HEK293 (cell line): ENCODE measurements around the gene PDE4D.

ENCODE experiments used
- KLF1 ChIP-seq: fragments of 450-650 bp; formaldehyde crosslinking; IDR thresholded peaks from 2 replicates; pipeline ENCODE4 v1.5.1; 2016; ENCODE audit warnings: missing biosample characterization, missing genetic modification characterization
- OSR2 ChIP-seq: fragments of 450-650 bp; formaldehyde crosslinking; IDR thresholded peaks from 2 replicates; pipeline ENCODE4 v1.5.1; 2016; ENCODE audit warnings: missing biosample characterization, missing genetic modification characterization
- SP3 ChIP-seq: fragments of 450-650 bp; formaldehyde crosslinking; IDR thresholded peaks from 2 replicates; pipeline ENCODE4 v1.5.1; 2016; ENCODE audit warnings: missing biosample characterization, missing genetic modification characterization
- ZBTB7A ChIP-seq: fragments of 450-650 bp; formaldehyde crosslinking; IDR thresholded peaks from 2 replicates; pipeline ENCODE4 v1.5.1; 2016; ENCODE audit warnings: low read depth, missing biosample characterization, missing genetic modification characterization
- ZFHX2 ChIP-seq: fragments of 450-650 bp; formaldehyde crosslinking; conservative IDR thresholded peaks from 2 replicates; pipeline ENCODE4 v1.5.1; 2016; ENCODE audit warnings: missing biosample characterization, missing genetic modification characterization
- ZNF114 ChIP-seq: fragments of 450-650 bp; formaldehyde crosslinking; IDR thresholded peaks from 2 replicates; pipeline ENCODE4 v1.5.0; 2017; ENCODE audit warnings: missing biosample characterization, missing genetic modification characterization
- ZNF157 ChIP-seq: fragments of 450-650 bp; formaldehyde crosslinking; IDR thresholded peaks from 2 replicates; pipeline ENCODE4 v1.5.1; 2016; ENCODE audit warnings: missing biosample characterization, missing genetic modification characterization
- ZNF175 ChIP-seq: fragments of 450-650 bp; formaldehyde crosslinking; IDR thresholded peaks from 2 replicates; pipeline ENCODE4 v1.5.1; 2016; ENCODE audit warnings: missing biosample characterization, missing genetic modification characterization
- ZNF184 ChIP-seq: fragments of 450-650 bp; IDR thresholded peaks from 2 replicates; pipeline ENCODE4 v1.5.1; 2018; ENCODE audit warnings: missing biosample characterization, mild to moderate bottlenecking, missing genetic modification characterization
- ZNF2 ChIP-seq: fragments of 450-650 bp; formaldehyde crosslinking; IDR thresholded peaks from 2 replicates; pipeline ENCODE4 v1.5.1; 2016; ENCODE audit warnings: missing biosample characterization, missing genetic modification characterization
- ZNF202 ChIP-seq: fragments of 450-650 bp; formaldehyde crosslinking; IDR thresholded peaks from 2 replicates; pipeline ENCODE4 v1.5.1; 2016; ENCODE audit warnings: missing biosample characterization, missing genetic modification characterization, borderline replicate concordance
- ZNF24 ChIP-seq: fragments of 450-650 bp; formaldehyde crosslinking; IDR thresholded peaks from 2 replicates; pipeline ENCODE4 v1.5.1; 2016; ENCODE audit warnings: missing biosample characterization, missing genetic modification characterization
- ZNF292 ChIP-seq: fragments of 450-650 bp; formaldehyde crosslinking; IDR thresholded peaks from 2 replicates; pipeline ENCODE4 v1.5.1; 2016; ENCODE audit warnings: low read depth, missing biosample characterization, missing genetic modification characterization, borderline replicate concordance
- ZNF350 ChIP-seq: fragments of 450-650 bp; formaldehyde crosslinking; IDR thresholded peaks from 2 replicates; pipeline ENCODE4 v1.5.0; 2017; ENCODE audit warnings: missing biosample characterization, mild to moderate bottlenecking, missing genetic modification characterization
- ZNF366 ChIP-seq: fragments of 450-650 bp; formaldehyde crosslinking; conservative IDR thresholded peaks from 2 replicates; pipeline ENCODE4 v1.5.1; 2016; ENCODE audit warnings: missing biosample characterization, missing genetic modification characterization
- ZNF394 ChIP-seq: fragments of 450-650 bp; formaldehyde crosslinking; IDR thresholded peaks from 2 replicates; pipeline ENCODE4 v1.5.1; 2016; ENCODE audit warnings: missing biosample characterization, missing genetic modification characterization, mild to moderate bottlenecking, moderate library complexity, borderline replicate concordance
- ZNF501 ChIP-seq: fragments of 450-650 bp; formaldehyde crosslinking; IDR thresholded peaks from 2 replicates; pipeline ENCODE4 v1.5.1; 2016; ENCODE audit warnings: missing biosample characterization, missing genetic modification characterization
- ZNF514 ChIP-seq: fragments of 450-650 bp; formaldehyde crosslinking; IDR thresholded peaks from 2 replicates; pipeline ENCODE4 v1.5.1; 2016; ENCODE audit warnings: missing biosample characterization, missing genetic modification characterization
- ZNF623 ChIP-seq: fragments of 450-650 bp; formaldehyde crosslinking; IDR thresholded peaks from 2 replicates; pipeline ENCODE4 v1.5.1; 2016; ENCODE audit warnings: missing biosample characterization, missing genetic modification characterization
- ZNF664 ChIP-seq: fragments of 450-650 bp; formaldehyde crosslinking; IDR thresholded peaks from 2 replicates; pipeline ENCODE4 v1.5.1; 2016; ENCODE audit warnings: missing biosample characterization, missing genetic modification characterization
- ZNF792 ChIP-seq: fragments of 450-650 bp; formaldehyde crosslinking; IDR thresholded peaks from 2 replicates; pipeline ENCODE4 v1.5.1; 2016; ENCODE audit warnings: missing biosample characterization, missing genetic modification characterization
- ZSCAN16 ChIP-seq: fragments of 450-650 bp; formaldehyde crosslinking; IDR thresholded peaks from 2 replicates; pipeline ENCODE4 v1.5.1; 2016; ENCODE audit warnings: missing biosample characterization, missing genetic modification characterization
- ZSCAN23 ChIP-seq: fragments of 450-650 bp; formaldehyde crosslinking; IDR thresholded peaks from 2 replicates; pipeline ENCODE4 v1.5.1; 2016; ENCODE audit warnings: missing biosample characterization, missing genetic modification characterization
- TF ChIP-seq, protein P1 (sequence below): fragments of 450-650 bp; formaldehyde crosslinking; IDR thresholded peaks from 2 replicates; pipeline ENCODE4 v1.5.1; 2016; ENCODE audit warnings: missing biosample characterization, missing genetic modification characterization, borderline replicate concordance
- TF ChIP-seq, protein P2 (sequence below): fragments of 450-650 bp; formaldehyde crosslinking; IDR thresholded peaks from 2 replicates; pipeline ENCODE4 v1.5.1; 2016; ENCODE audit warnings: missing biosample characterization, missing genetic modification characterization
- TF ChIP-seq, protein P3 (sequence below): sonication (generic); formaldehyde crosslinking; IDR thresholded peaks from 2 replicates; pipeline ENCODE4 v1.8.1; 2022; ENCODE audit warnings: mild to moderate bottlenecking, moderate library complexity, missing genetic modification reagents
- TF ChIP-seq, protein P4 (sequence below): fragments of 450-650 bp; formaldehyde crosslinking; IDR thresholded peaks from 2 replicates; pipeline ENCODE4 v1.5.1; 2017; ENCODE audit warnings: missing biosample characterization, missing genetic modification characterization
- TF ChIP-seq, protein P5 (sequence below): fragments of 450-650 bp; formaldehyde crosslinking; IDR thresholded peaks from 2 replicates; pipeline ENCODE4 v1.5.1; 2016; ENCODE audit warnings: missing biosample characterization, missing genetic modification characterization

Gene PDE4D

DNA sequence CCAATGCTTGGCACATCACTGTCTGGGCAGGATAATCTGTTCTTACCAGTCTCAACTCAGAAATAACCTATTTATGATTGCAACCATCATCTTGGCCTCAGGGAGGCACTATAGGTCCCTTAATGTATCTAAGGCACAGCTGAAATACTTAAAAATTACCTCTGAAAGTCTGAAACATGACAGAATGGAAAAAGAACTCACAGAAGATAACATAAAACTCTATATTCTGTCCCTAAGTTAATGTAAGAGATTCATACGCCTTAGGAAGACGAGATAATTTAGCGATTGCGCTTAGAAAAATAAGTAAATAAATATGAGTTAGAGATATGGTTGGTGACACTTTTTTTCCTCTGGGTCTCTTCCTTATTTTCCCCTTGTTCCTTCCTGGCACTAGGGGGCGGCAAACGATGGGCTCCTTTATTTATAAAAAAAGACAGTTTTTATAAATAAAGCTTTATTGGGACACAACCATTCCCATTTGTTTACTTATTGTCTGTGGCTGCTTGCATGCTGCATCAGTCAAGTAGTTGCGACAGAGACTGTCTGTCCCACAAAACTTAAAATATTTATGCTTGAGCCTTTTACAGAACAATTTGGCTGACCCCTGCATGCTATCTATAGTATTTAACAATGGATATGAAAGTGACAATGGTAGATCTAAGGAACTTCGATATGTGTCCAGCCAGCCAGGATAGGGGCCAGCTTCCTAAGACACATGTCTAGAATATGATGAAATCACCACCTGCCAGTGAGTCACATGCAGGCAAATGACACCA is 79.6 kb downstream of the PDE4D start (continued):
- TF ChIP-seq ZNF623 (tag by site-specific recombination) = 0 out of 2 replicates have a peak, but pooled peaks have one; percentile 9
- no peak for TF ChIP-seq KLF1 (tag by site-specific recombination)
- no peak for TF ChIP-seq ZNF514
- TF ChIP-seq ZSCAN16 (tag by site-specific recombination) = no peak
- TF ChIP-seq, protein P1, sequence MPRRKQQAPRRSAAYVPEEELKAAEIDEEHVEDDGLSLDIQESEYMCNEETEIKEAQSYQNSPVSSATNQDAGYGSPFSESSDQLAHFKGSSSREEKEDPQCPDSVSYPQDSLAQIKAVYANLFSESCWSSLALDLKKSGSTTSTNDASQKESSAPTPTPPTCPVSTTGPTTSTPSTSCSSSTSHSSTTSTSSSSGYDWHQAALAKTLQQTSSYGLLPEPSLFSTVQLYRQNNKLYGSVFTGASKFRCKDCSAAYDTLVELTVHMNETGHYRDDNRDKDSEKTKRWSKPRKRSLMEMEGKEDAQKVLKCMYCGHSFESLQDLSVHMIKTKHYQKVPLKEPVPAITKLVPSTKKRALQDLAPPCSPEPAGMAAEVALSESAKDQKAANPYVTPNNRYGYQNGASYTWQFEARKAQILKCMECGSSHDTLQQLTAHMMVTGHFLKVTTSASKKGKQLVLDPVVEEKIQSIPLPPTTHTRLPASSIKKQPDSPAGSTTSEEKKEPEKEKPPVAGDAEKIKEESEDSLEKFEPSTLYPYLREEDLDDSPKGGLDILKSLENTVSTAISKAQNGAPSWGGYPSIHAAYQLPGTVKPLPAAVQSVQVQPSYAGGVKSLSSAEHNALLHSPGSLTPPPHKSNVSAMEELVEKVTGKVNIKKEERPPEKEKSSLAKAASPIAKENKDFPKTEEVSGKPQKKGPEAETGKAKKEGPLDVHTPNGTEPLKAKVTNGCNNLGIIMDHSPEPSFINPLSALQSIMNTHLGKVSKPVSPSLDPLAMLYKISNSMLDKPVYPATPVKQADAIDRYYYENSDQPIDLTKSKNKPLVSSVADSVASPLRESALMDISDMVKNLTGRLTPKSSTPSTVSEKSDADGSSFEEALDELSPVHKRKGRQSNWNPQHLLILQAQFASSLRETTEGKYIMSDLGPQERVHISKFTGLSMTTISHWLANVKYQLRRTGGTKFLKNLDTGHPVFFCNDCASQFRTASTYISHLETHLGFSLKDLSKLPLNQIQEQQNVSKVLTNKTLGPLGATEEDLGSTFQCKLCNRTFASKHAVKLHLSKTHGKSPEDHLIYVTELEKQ (tag by site-specific recombination) = no peak
- TF ChIP-seq, protein P2, sequence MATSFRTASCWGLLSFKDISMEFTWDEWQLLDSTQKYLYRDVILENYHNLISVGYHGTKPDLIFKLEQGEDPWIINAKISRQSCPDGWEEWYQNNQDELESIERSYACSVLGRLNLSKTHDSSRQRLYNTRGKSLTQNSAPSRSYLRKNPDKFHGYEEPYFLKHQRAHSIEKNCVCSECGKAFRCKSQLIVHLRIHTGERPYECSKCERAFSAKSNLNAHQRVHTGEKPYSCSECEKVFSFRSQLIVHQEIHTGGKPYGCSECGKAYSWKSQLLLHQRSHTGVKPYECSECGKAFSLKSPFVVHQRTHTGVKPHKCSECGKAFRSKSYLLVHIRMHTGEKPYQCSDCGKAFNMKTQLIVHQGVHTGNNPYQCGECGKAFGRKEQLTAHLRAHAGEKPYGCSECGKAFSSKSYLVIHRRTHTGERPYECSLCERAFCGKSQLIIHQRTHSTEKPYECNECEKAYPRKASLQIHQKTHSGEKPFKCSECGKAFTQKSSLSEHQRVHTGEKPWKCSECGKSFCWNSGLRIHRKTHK = no peak
- TF ChIP-seq ZNF157 (tag by site-specific recombination) = no peak
- TF ChIP-seq SP3 (tag by site-specific recombination) = 0 out of 2 replicates have a peak, but pooled peaks have one; percentile 15
- TF ChIP-seq ZSCAN23 (tag by site-specific recombination) = no peak
- no peak; the same call in 1 of the 2 replicates for TF ChIP-seq ZNF366
- no peak for TF ChIP-seq ZNF114 (tag by site-specific recombination)
- TF ChIP-seq, protein P3, sequence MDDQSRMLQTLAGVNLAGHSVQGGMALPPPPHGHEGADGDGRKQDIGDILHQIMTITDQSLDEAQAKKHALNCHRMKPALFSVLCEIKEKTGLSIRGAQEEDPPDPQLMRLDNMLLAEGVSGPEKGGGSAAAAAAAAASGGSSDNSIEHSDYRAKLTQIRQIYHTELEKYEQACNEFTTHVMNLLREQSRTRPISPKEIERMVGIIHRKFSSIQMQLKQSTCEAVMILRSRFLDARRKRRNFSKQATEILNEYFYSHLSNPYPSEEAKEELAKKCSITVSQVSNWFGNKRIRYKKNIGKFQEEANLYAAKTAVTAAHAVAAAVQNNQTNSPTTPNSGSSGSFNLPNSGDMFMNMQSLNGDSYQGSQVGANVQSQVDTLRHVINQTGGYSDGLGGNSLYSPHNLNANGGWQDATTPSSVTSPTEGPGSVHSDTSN (CRISPR knock-in tag) = no peak
- TF ChIP-seq, protein P4, sequence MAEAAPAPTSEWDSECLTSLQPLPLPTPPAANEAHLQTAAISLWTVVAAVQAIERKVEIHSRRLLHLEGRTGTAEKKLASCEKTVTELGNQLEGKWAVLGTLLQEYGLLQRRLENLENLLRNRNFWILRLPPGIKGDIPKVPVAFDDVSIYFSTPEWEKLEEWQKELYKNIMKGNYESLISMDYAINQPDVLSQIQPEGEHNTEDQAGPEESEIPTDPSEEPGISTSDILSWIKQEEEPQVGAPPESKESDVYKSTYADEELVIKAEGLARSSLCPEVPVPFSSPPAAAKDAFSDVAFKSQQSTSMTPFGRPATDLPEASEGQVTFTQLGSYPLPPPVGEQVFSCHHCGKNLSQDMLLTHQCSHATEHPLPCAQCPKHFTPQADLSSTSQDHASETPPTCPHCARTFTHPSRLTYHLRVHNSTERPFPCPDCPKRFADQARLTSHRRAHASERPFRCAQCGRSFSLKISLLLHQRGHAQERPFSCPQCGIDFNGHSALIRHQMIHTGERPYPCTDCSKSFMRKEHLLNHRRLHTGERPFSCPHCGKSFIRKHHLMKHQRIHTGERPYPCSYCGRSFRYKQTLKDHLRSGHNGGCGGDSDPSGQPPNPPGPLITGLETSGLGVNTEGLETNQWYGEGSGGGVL (tag by site-specific recombination) = no peak
- no peak for TF ChIP-seq ZNF175 (tag by site-specific recombination)
- no peak; the same call in 1 of the 2 replicates for TF ChIP-seq ZNF2 (tag by site-specific recombination)
- TF ChIP-seq ZNF292 (tag by site-specific recombination) = no peak
- 0 out of 2 replicates have a peak, but pooled peaks have one; percentile 20 for TF ChIP-seq ZNF24
- 0 out of 2 replicates have a peak, but pooled peaks have one; percentile 38 for TF ChIP-seq ZNF350 (tag by site-specific recombination)
- TF ChIP-seq ZFHX2 (tag by site-specific recombination) = no peak
- TF ChIP-seq ZBTB7A = no peak
- TF ChIP-seq ZNF664 (tag by site-specific recombination) = no peak
- TF ChIP-seq OSR2 (tag by site-specific recombination) = no peak
- no peak for TF ChIP-seq ZNF501 (tag by site-specific recombination)
- TF ChIP-seq, protein P5, sequence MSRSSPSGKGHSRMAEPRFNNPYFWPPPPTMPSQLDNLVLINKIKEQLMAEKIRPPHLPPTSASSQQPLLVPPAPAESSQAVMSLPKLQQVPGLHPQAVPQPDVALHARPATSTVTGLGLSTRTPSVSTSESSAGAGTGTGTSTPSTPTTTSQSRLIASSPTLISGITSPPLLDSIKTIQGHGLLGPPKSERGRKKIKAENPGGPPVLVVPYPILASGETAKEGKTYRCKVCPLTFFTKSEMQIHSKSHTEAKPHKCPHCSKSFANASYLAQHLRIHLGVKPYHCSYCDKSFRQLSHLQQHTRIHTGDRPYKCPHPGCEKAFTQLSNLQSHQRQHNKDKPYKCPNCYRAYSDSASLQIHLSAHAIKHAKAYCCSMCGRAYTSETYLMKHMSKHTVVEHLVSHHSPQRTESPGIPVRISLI (tag by site-specific recombination) = peak; percentile 93
- TF ChIP-seq ZNF202 = no peak
- TF ChIP-seq ZNF184 (tag by site-specific recombination) = 0 out of 2 replicates have a peak, but pooled peaks have one; percentile 18
- no peak for TF ChIP-seq ZNF394 (tag by site-specific recombination)
- no peak for TF ChIP-seq ZNF792 (tag by site-specific recombination)
